Nephron progenitor cell (in vitro differentiated cells): ENCODE results near the gene CAPS.

Experiments used
- DNase-seq: peaks from one replicate; pipeline ENCODE4 v3.0.0; 2021
- H3K27ac Mint-ChIP-seq: 2 replicates; pipeline ENCODE4 v1.8.0; 2021; ENCODE audit warnings: mild to moderate bottlenecking, moderate library complexity, mixed read lengths
- H3K27me3 Mint-ChIP-seq: 2 replicates; pipeline ENCODE4 v1.8.0; 2021; ENCODE audit warnings: mild to moderate bottlenecking, low read depth, mixed read lengths; ENCODE audit not compliant: poor library complexity
- H3K36me3 Mint-ChIP-seq: 2 replicates; pipeline ENCODE4 v1.8.0; 2021; ENCODE audit warnings: low read depth, mixed read lengths
- H3K4me1 Mint-ChIP-seq: 2 replicates; pipeline ENCODE4 v1.8.0; 2021; ENCODE audit warnings: mixed read lengths
- H3K4me3 Mint-ChIP-seq: 2 replicates; pipeline ENCODE4 v1.8.0; 2021; ENCODE audit warnings: mild to moderate bottlenecking, moderate library complexity, mixed read lengths
- H3K9me3 Mint-ChIP-seq: 2 replicates; pipeline ENCODE4 v1.8.0; 2021; ENCODE audit warnings: mild to moderate bottlenecking, moderate library complexity, mixed read lengths
- CTCF ChIP-seq: fragments of 200-600 bp; sonication (generic); IDR thresholded peaks from 2 replicates; pipeline ENCODE4 v1.5.0; 2021; ENCODE audit warnings: antibody characterized with exemption

The CAPS gene

GRCh38 chr19:5933391-5934068 is 19.5 kb downstream of the CAPS start:
- Mint-ChIP-seq H3K4me1 (peaks cover 99% of the 10 kb centered on the region), H3K4me3 (peak overlapping the region; percentile 52), H3K9me3 (no peaks in the 10 kb centered on the region), H3K27ac (peak overlapping the region; percentile 96), H3K27me3 (no peaks in the 10 kb centered on the region), H3K36me3 (peaks cover 61% of the 10 kb centered on the region)
- no peak for TF ChIP-seq CTCF
- no peak for DNase-seq

- peak overlapping the region; percentile 98 for H3K27ac Mint-ChIP-seq
- peaks cover 59% of the 10 kb centered on the region for H3K36me3 Mint-ChIP-seq
- DNase-seq, result no peak
These were observed 20.0 kb downstream of the CAPS start for GRCh38 chr19:5934069-5934401.

GRCh38 chr19:5934774-5935472 is 20.9 kb downstream of the CAPS start:
- H3K4me3 Mint-ChIP-seq, result peak overlapping the region; percentile 70
- peak; percentile 41 for DNase-seq
- peaks cover 59% of the 10 kb centered on the region for H3K36me3 Mint-ChIP-seq
- TF ChIP-seq CTCF, result no peak
- no peaks in the 10 kb centered on the region for H3K9me3 Mint-ChIP-seq
- peaks cover 97% of the 10 kb centered on the region for H3K4me1 Mint-ChIP-seq
- H3K27ac Mint-ChIP-seq, result peak overlapping the region; percentile 98
- H3K27me3 Mint-ChIP-seq, result no peaks in the 10 kb centered on the region

More at GRCh38 chr19:5934069-5934401, 20.0 kb downstream of the CAPS start:
- no peak for TF ChIP-seq CTCF
- peaks cover 97% of the 10 kb centered on the region for H3K4me1 Mint-ChIP-seq
- no peaks in the 10 kb centered on the region for H3K9me3 Mint-ChIP-seq
- H3K27me3 Mint-ChIP-seq, result no peaks in the 10 kb centered on the region
- H3K4me3 Mint-ChIP-seq, result no peak overlapping the region

GRCh38 chr19:5935473-5936291 is 21.6 kb downstream of the CAPS start:
- Mint-ChIP-seq H3K4me3 (peak overlapping the region; percentile 70), H3K9me3 (no peaks in the 10 kb centered on the region), H3K36me3 (peaks cover 56% of the 10 kb centered on the region), H3K27me3 (no peaks in the 10 kb centered on the region), H3K4me1 (peaks cover 96% of the 10 kb centered on the region), H3K27ac (peak overlapping the region; percentile 98)
- DNase-seq, result no peak
- TF ChIP-seq CTCF, result no peak

- Mint-ChIP-seq H3K4me3 (no peak overlapping the region), H3K27ac (peak overlapping the region; percentile 98), H3K27me3 (no peaks in the 10 kb centered on the region), H3K4me1 (peaks cover 94% of the 10 kb centered on the region), H3K36me3 (peaks cover 55% of the 10 kb centered on the region), H3K9me3 (no peaks in the 10 kb centered on the region)
- no peak for TF ChIP-seq CTCF
- no peak for DNase-seq
These were observed 22.2 kb downstream of the CAPS start for GRCh38 chr19:5936292-5936592.
